ENCODE measurements around the gene PDE1A.

Gene PDE1A

DNA sequence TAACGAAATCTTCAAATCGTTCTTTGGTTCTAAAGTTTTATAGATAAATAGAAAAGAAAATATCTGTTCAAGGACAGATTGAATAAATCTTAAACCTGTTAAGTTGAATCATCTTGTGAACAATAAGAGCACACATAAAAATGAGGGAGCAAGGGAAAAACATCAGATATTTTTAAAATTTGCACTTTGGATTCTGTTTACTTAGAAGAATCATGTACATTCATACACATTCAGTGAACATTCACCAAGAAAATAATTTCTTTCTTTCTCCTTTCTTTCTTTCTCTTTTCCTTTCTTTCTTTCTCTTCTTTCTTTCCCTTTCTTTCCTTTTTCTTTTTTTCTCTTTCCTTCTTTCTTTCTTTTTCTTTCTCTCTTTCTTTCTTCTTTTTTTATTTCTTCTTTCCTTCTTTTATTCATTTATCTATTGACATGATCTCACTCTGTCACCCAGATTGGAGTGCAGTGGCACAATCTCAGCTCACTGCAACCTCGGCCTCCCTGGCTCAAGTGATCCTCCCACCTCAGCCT is 164.9 kb downstream of the PDE1A start:
- no peak overlapping the region for H2AFZ ChIP-seq (ENCODE audit: low read length)
- TF ChIP-seq CTCF (conservative IDR thresholded peaks at IDR 0.05; ENCODE audit: low read length) = no peak
- TF ChIP-seq EZH2phosphoT487 (IDR thresholded peaks at IDR 0.05; ENCODE audit: borderline replicate concordance) = no peak
- H3K4me3 ChIP-seq (ENCODE audit: low read length, poor library complexity, severe bottlenecking) = no peak overlapping the region
- H3K4me2 ChIP-seq (ENCODE audit: low read depth, low read length, poor library complexity, severe bottlenecking) = no peak overlapping the region
- no peaks in the 10 kb centered on the region for H3K4me1 ChIP-seq (ENCODE audit: insufficient read depth, low read length, poor library complexity, severe bottlenecking)
- H3K9me3 ChIP-seq (ENCODE audit: insufficient read depth, low read depth, low read length) = no peaks in the 10 kb centered on the region
- H3F3A ChIP-seq (ENCODE audit: low read depth) = no peaks in the 10 kb centered on the region
- H3K9me2 ChIP-seq (replicated peaks; ENCODE audit: low read depth, low read length) = no peaks in the 10 kb centered on the region
- no peaks in the 10 kb centered on the region for H4K20me1 ChIP-seq (ENCODE audit: insufficient read depth, low read length, poor library complexity, severe bottlenecking)
- no peaks in the 10 kb centered on the region for H3K27me3 ChIP-seq (ENCODE audit: insufficient read depth, low read length, poor library complexity, severe bottlenecking)
- no peak overlapping the region for H3K9ac ChIP-seq (ENCODE audit: low read depth, low read length, poor library complexity, severe bottlenecking)
- no peaks in the 10 kb centered on the region for H3K36me3 ChIP-seq (ENCODE audit: insufficient read depth, low read length)
- H3K79me2 ChIP-seq (ENCODE audit: insufficient read depth, low read length) = no peaks in the 10 kb centered on the region

DNA sequence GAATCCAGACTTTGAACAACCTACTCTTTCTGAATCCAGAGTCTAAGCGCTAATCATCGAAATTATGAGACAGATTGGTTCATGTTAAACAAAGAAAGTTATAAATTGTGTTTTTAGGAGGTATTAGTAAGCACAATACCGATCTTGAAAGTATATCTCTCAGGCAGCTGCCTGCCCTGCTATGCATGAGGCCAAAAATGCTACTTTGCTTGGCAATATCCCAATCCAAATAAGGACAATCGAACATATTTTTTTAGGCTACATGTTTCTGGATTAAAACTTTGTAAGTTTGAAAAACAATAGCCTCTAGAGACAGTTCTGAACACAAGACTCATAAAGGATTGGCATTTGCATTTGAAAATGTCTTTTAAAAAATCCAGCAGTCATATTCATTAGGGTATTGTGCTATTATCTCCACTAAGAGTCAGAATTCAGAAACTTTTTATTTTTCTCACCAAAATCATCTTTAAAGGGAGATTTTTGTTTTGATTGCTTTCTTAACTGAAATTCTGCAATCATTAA is 167.1 kb downstream of the PDE1A start:
- no peaks in the 10 kb centered on the region for H3K36me3 ChIP-seq (ENCODE audit: insufficient read depth, low read length)

DNA sequence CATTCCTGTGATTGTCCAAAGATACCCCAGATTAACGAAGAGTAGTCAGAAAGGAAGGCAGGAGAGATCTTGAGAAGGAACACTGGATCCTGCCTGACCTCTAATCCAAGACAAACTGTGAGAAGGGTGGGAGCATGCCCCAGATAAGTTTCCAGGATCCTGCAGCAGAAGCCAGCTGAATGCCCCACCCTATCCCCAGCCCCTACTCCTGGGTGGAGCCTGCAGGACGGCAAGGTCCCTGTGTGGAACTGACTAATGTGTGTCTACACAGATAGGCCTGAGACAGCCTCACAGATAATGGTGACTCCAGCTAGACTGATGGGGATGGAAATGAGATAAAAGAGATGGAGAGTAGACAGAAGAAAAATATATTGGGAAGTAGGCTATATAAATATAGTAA is 174.3 kb downstream of the PDE1A start:
- Histone ChIP-seq H3K27me3 (ENCODE audit: insufficient read depth, low read length, poor library complexity, severe bottlenecking) (no peaks in the 10 kb centered on the region), H3K9ac (ENCODE audit: low read depth, low read length, poor library complexity, severe bottlenecking) (no peak overlapping the region), H3K4me2 (ENCODE audit: low read depth, low read length, poor library complexity, severe bottlenecking) (no peak overlapping the region), H3F3A (ENCODE audit: low read depth) (no peaks in the 10 kb centered on the region), H4K20me1 (ENCODE audit: insufficient read depth, low read length, poor library complexity, severe bottlenecking) (no peaks in the 10 kb centered on the region), H3K36me3 (ENCODE audit: insufficient read depth, low read length) (no peaks in the 10 kb centered on the region), H2AFZ (ENCODE audit: low read length) (no peak overlapping the region), H3K4me1 (ENCODE audit: insufficient read depth, low read length, poor library complexity, severe bottlenecking) (no peaks in the 10 kb centered on the region), H3K9me2 (replicated peaks; ENCODE audit: low read depth, low read length) (no peaks in the 10 kb centered on the region), H3K9me3 (ENCODE audit: insufficient read depth, low read depth, low read length) (no peaks in the 10 kb centered on the region), H3K79me2 (ENCODE audit: insufficient read depth, low read length) (no peaks in the 10 kb centered on the region), H3K4me3 (ENCODE audit: low read length, poor library complexity, severe bottlenecking) (no peak overlapping the region)
- no peak for TF ChIP-seq CTCF (conservative IDR thresholded peaks at IDR 0.05; ENCODE audit: low read length)
- TF ChIP-seq EZH2phosphoT487 (IDR thresholded peaks at IDR 0.05; ENCODE audit: borderline replicate concordance) = no peak

More for the DNA sequence above, 167.1 kb downstream of the PDE1A start:
- Histone ChIP-seq H3K9ac (ENCODE audit: low read depth, low read length, poor library complexity, severe bottlenecking) (no peak overlapping the region), H3F3A (ENCODE audit: low read depth) (no peaks in the 10 kb centered on the region), H3K79me2 (ENCODE audit: insufficient read depth, low read length) (no peaks in the 10 kb centered on the region), H3K4me2 (ENCODE audit: low read depth, low read length, poor library complexity, severe bottlenecking) (no peak overlapping the region), H3K4me3 (ENCODE audit: low read length, poor library complexity, severe bottlenecking) (no peak overlapping the region), H3K9me3 (ENCODE audit: insufficient read depth, low read depth, low read length) (no peaks in the 10 kb centered on the region), H3K27me3 (ENCODE audit: insufficient read depth, low read length, poor library complexity, severe bottlenecking) (no peaks in the 10 kb centered on the region), H4K20me1 (ENCODE audit: insufficient read depth, low read length, poor library complexity, severe bottlenecking) (no peaks in the 10 kb centered on the region), H3K9me2 (replicated peaks; ENCODE audit: low read depth, low read length) (no peaks in the 10 kb centered on the region), H3K4me1 (ENCODE audit: insufficient read depth, low read length, poor library complexity, severe bottlenecking) (no peaks in the 10 kb centered on the region), H2AFZ (ENCODE audit: low read length) (no peak overlapping the region)
- no peak for TF ChIP-seq EZH2phosphoT487 (IDR thresholded peaks at IDR 0.05; ENCODE audit: borderline replicate concordance)

GRCh38 chr2:182248898-182249297 is 177.9 kb downstream of the PDE1A start:
- H3K4me1 ChIP-seq (ENCODE audit: insufficient read depth, low read length, poor library complexity, severe bottlenecking) = no peaks in the 10 kb centered on the region
- no peaks in the 10 kb centered on the region for H3K36me3 ChIP-seq (ENCODE audit: insufficient read depth, low read length)
- TF ChIP-seq CTCF (conservative IDR thresholded peaks at IDR 0.05; ENCODE audit: low read length) (no peak), EZH2phosphoT487 (IDR thresholded peaks at IDR 0.05; ENCODE audit: borderline replicate concordance) (no peak)
- no peak overlapping the region for H3K4me2 ChIP-seq (ENCODE audit: low read depth, low read length, poor library complexity, severe bottlenecking)
- H2AFZ ChIP-seq (ENCODE audit: low read length) = no peak overlapping the region
- H3F3A ChIP-seq (ENCODE audit: low read depth) = no peaks in the 10 kb centered on the region
- no peak overlapping the region for H3K9ac ChIP-seq (ENCODE audit: low read depth, low read length, poor library complexity, severe bottlenecking)
- no peaks in the 10 kb centered on the region for H3K79me2 ChIP-seq (ENCODE audit: insufficient read depth, low read length)
- H3K4me3 ChIP-seq (ENCODE audit: low read length, poor library complexity, severe bottlenecking) = no peak overlapping the region
- H3K9me3 ChIP-seq (ENCODE audit: insufficient read depth, low read depth, low read length) = no peaks in the 10 kb centered on the region
- H3K9me2 ChIP-seq (replicated peaks; ENCODE audit: low read depth, low read length) = no peaks in the 10 kb centered on the region
- H3K27me3 ChIP-seq (ENCODE audit: insufficient read depth, low read length, poor library complexity, severe bottlenecking) = no peaks in the 10 kb centered on the region
- H4K20me1 ChIP-seq (ENCODE audit: insufficient read depth, low read length, poor library complexity, severe bottlenecking) = no peaks in the 10 kb centered on the region

Measured in Loucy (cell line).